Endodermal cell (in vitro differentiated cells): ENCODE measurements around the gene COL8A1. TPM values are rescaled to one million over a fixed set of nuclear protein-coding genes. Genes with fewer than 3 reads are reported as not detected.

Experiments
- DNase-seq: peaks from one replicate; pipeline ENCODE4 v3.0.0-alpha.2; 2017
- H3K27ac ChIP-seq: 2 replicates; pipeline ENCODE4 v1.5.1; 2013; ENCODE audit warnings: mild to moderate bottlenecking, low read depth, low read length, moderate library complexity
- H3K27me3 ChIP-seq: 2 replicates; pipeline ENCODE4 v1.6.1; 2013; ENCODE audit warnings: mild to moderate bottlenecking, low read length, moderate library complexity; ENCODE audit not compliant: insufficient read depth, control insufficient read depth, poor library complexity, severe bottlenecking
- H3K36me3 ChIP-seq: 2 replicates; pipeline ENCODE4 v1.7.0; 2013; ENCODE audit warnings: mild to moderate bottlenecking, low read length, moderate library complexity; ENCODE audit not compliant: control insufficient read depth, insufficient read depth
- H3K4me1 ChIP-seq: one replicate; pipeline ENCODE4 v1.7.0; 2013; ENCODE audit warnings: low read length; ENCODE audit not compliant: control insufficient read depth, insufficient read depth
- H3K4me3 ChIP-seq: 2 replicates; pipeline ENCODE4 v1.5.1; 2013; ENCODE audit warnings: mild to moderate bottlenecking, low read length, moderate library complexity
- H3K9ac ChIP-seq: 2 replicates; pipeline ENCODE4 v1.6.1; 2013; ENCODE audit warnings: mild to moderate bottlenecking, low read length, moderate library complexity; ENCODE audit not compliant: poor library complexity, severe bottlenecking; ENCODE audit errors: extremely low read depth
- H3K9me3 ChIP-seq: 2 replicates; pipeline ENCODE4 v1.6.1; 2013; ENCODE audit warnings: mild to moderate bottlenecking, low read length, moderate library complexity; ENCODE audit not compliant: control insufficient read depth
- H3K27ac Mint-ChIP-seq: 2 replicates; pipeline ENCODE4 v1.8.0; 2020; ENCODE audit warnings: mixed read lengths
- H3K27me3 Mint-ChIP-seq: 2 replicates; pipeline ENCODE4 v1.8.0; 2021; ENCODE audit warnings: mild to moderate bottlenecking, mixed read lengths; ENCODE audit not compliant: insufficient read depth
- H3K36me3 Mint-ChIP-seq: 2 replicates; pipeline ENCODE4 v1.8.0; 2020; ENCODE audit warnings: low read depth, mixed read lengths
- H3K4me1 Mint-ChIP-seq: 2 replicates; pipeline ENCODE4 v1.8.0; 2020; ENCODE audit warnings: mixed read lengths
- H3K4me3 Mint-ChIP-seq: 2 replicates; pipeline ENCODE4 v1.8.0; 2020; ENCODE audit warnings: mild to moderate bottlenecking, moderate library complexity, mixed read lengths
- H3K9me3 Mint-ChIP-seq: 2 replicates; pipeline ENCODE4 v1.8.0; 2020; ENCODE audit warnings: mild to moderate bottlenecking, mixed read lengths
- CTCF ChIP-seq: fragments of 200-600 bp; sonication (generic); conservative IDR thresholded peaks from 2 replicates; pipeline ENCODE4 v1.5.0; 2021; ENCODE audit warnings: antibody characterized with exemption, mild to moderate bottlenecking
- WGBS, 2 experiments: methylation state at CpG; one replicate each; pipeline versions ENCODE4 v1.1.5 to v1.1.7; 2013; ENCODE audit warnings: missing lambda C conversion rate in 2 of 2, mixed read lengths in 1 of 2; ENCODE audit not compliant: insufficient coverage in 1 of 2, insufficient read length in 1 of 2; 5-methylcytosine and 5-hydroxymethylcytosine counted together
- total RNA-seq, 2 donors: library from RNA; stranded (reverse); fragmentation: NEBNext Ultra II Directional in 1 of 2; extraction: Animal tissue kit (Norgen Biotek cat#: 25700) in 1 of 2; gene quantifications; 2 replicates in 1 of 2; 3 replicates in 1 of 2; pipeline ENCODE4 v1.2.1, GENCODE V29; 2021

COL8A1 gene
- total RNA-seq, 2 donors from 2014 or later: 3.5 to 3.9 TPM

GRCh38 chr3:99614768-99615167 is 23.6 kb upstream of the COL8A1 start:
- no peak overlapping the region for H3K27ac Mint-ChIP-seq

GRCh38 chr3:99620077-99620767 is 18.2 kb upstream of the COL8A1 start:
- Histone ChIP-seq H3K9ac (no peak overlapping the region), H3K4me1 (no peaks in the 10 kb centered on the region), H3K27ac (no peak overlapping the region), H3K9me3 (no peaks in the 10 kb centered on the region), H3K36me3 (no peaks in the 10 kb centered on the region), H3K4me3 (no peak overlapping the region), H3K27me3 (no peaks in the 10 kb centered on the region)
- DNase-seq: no peak
- Mint-ChIP-seq H3K9me3 (no peaks in the 10 kb centered on the region), H3K27ac (no peak overlapping the region), H3K36me3 (no peaks in the 10 kb centered on the region), H3K4me1 (no peaks in the 10 kb centered on the region), H3K27me3 (no peaks in the 10 kb centered on the region), H3K4me3 (no peak overlapping the region)
- peak; percentile 74 for TF ChIP-seq CTCF
- WGBS, 2 experiments: 80 to 94% methylated on average over 1 of the region's 1 CpG

More at GRCh38 chr3:99614768-99615167, 23.6 kb upstream of the COL8A1 start:
- no peak overlapping the region for H3K9ac ChIP-seq
- H3K4me1 ChIP-seq: no peaks in the 10 kb centered on the region
- no peaks in the 10 kb centered on the region for H3K27me3 ChIP-seq
- no peaks in the 10 kb centered on the region for H3K9me3 ChIP-seq
- H3K4me3 ChIP-seq: no peak overlapping the region
- no peaks in the 10 kb centered on the region for H3K36me3 Mint-ChIP-seq
- no peaks in the 10 kb centered on the region for H3K27me3 Mint-ChIP-seq
- no peak overlapping the region for H3K4me3 Mint-ChIP-seq
- TF ChIP-seq CTCF: no peak
- H3K4me1 Mint-ChIP-seq: no peaks in the 10 kb centered on the region
- H3K27ac ChIP-seq: no peak overlapping the region
- no peaks in the 10 kb centered on the region for H3K36me3 ChIP-seq
- no peak for DNase-seq
- WGBS, 2 experiments: 84% methylated on average over 1 of the region's 1 CpG; no CpG with 5 or more reads in 1 of the 2 experiments
- no peaks in the 10 kb centered on the region for H3K9me3 Mint-ChIP-seq

GRCh38 chr3:99620976-99621375 is 17.4 kb upstream of the COL8A1 start:
- no peak for TF ChIP-seq CTCF
- Mint-ChIP-seq H3K4me1 (no peaks in the 10 kb centered on the region), H3K27me3 (no peaks in the 10 kb centered on the region), H3K36me3 (no peaks in the 10 kb centered on the region), H3K4me3 (no peak overlapping the region), H3K27ac (no peak overlapping the region), H3K9me3 (no peaks in the 10 kb centered on the region)
- no peak for DNase-seq
- Histone ChIP-seq H3K9ac (no peak overlapping the region), H3K36me3 (no peaks in the 10 kb centered on the region), H3K9me3 (no peaks in the 10 kb centered on the region), H3K27ac (no peak overlapping the region), H3K4me3 (no peak overlapping the region), H3K4me1 (no peaks in the 10 kb centered on the region), H3K27me3 (no peaks in the 10 kb centered on the region)
- WGBS, 2 experiments: 83 to 94% methylated on average over 2 of the region's 2 CpGs
